ENCODE measurements around the gene ADO. TPM values are rescaled to one million over a fixed set of nuclear protein-coding genes. Genes with fewer than 3 reads are reported as not detected.

Gene ADO
- total and polyA plus RNA-seq, 8 donors, result 1.8 to 25.4 (median 12.7) TPM

DNA sequence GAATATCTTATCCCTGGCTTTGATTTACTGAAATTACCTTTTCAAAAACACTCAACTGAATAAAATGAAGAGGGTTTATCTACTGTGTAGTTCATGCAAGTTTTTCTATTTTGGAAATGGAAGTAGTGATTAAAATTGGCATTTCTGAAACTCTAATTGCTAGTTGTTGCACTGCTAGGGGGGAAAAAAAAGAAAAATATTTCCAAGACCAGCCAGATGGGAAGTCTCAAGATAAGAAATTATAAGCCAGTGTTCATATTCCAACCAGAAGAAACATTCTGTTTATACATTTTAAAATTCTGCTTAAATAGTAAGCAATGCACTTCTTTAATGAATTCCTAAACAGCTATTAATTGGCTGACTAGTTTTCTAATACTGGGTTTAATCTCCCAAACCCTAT lies 9.4 kb upstream of the ADO start:
- Histone ChIP-seq H3K27me3 (peaks cover 0 to 17% (median 0%) of the 10 kb centered on the region in 3 donors), H3K4me3 (no peak overlapping the region), H3K36me3 (no peaks in the 10 kb centered on the region), H3K9me3 (no peaks in the 10 kb centered on the region), H3K27ac (no peak overlapping the region), H3K4me1 (no peaks in the 10 kb centered on the region)
- no peak for DNase-seq
- TF ChIP-seq POLR2AphosphoS5 (IDR thresholded peaks at IDR 0.05), result no peak
- no peak for TF ChIP-seq POLR2A (IDR thresholded peaks at IDR 0.05)
- TF ChIP-seq, protein P1, sequence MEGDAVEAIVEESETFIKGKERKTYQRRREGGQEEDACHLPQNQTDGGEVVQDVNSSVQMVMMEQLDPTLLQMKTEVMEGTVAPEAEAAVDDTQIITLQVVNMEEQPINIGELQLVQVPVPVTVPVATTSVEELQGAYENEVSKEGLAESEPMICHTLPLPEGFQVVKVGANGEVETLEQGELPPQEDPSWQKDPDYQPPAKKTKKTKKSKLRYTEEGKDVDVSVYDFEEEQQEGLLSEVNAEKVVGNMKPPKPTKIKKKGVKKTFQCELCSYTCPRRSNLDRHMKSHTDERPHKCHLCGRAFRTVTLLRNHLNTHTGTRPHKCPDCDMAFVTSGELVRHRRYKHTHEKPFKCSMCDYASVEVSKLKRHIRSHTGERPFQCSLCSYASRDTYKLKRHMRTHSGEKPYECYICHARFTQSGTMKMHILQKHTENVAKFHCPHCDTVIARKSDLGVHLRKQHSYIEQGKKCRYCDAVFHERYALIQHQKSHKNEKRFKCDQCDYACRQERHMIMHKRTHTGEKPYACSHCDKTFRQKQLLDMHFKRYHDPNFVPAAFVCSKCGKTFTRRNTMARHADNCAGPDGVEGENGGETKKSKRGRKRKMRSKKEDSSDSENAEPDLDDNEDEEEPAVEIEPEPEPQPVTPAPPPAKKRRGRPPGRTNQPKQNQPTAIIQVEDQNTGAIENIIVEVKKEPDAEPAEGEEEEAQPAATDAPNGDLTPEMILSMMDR (IDR thresholded peaks at IDR 0.05), result no peak
- no peak for TF ChIP-seq EP300 (IDR thresholded peaks at IDR 0.05)
- intact Hi-C loops (cut with DNase I; ENCODE audit: low total_unique reads), result no loop called here

DNA sequence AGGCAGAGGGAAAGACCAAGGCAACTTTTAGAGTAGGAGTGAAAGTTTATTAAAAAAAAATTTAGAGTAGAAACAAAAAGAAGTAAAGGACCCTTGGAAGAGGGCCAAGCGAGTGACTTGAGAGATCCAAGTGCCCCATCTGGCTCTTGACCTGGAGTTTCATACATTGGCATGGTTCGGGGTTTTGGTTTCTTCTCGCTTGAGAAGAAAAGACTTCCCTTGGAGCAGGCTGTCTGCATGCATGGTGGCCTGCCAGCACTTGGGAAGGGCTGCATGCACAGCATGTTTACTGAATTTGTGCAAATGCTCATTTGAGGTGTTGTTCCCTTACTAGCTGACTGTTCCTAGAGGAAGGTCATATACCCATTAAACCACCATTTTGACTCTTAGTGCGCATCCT lies 8.8 kb upstream of the ADO start:
- Histone ChIP-seq H3K27ac (no peak overlapping the region), H3K4me1 (no peaks in the 10 kb centered on the region), H3K27me3 (peaks cover 0 to 21% (median 0%) of the 10 kb centered on the region in 3 donors), H3K36me3 (no peaks in the 10 kb centered on the region), H3K4me3 (no peak overlapping the region), H3K9me3 (no peaks in the 10 kb centered on the region)
- WGBS, 5 donors, result 83 to 90% (median 86%) methylated on average over 4 of the region's 4 CpGs
- TF ChIP-seq POLR2A (IDR thresholded peaks at IDR 0.05), result no peak
- no peak for TF ChIP-seq EP300 (IDR thresholded peaks at IDR 0.05)
- no peak for TF ChIP-seq POLR2AphosphoS5 (IDR thresholded peaks at IDR 0.05)
- TF ChIP-seq, protein P1 (IDR thresholded peaks at IDR 0.05), result no peak
- no peak for DNase-seq
- intact Hi-C loops (cut with DNase I; ENCODE audit: low total_unique reads), result no loop called here

DNA sequence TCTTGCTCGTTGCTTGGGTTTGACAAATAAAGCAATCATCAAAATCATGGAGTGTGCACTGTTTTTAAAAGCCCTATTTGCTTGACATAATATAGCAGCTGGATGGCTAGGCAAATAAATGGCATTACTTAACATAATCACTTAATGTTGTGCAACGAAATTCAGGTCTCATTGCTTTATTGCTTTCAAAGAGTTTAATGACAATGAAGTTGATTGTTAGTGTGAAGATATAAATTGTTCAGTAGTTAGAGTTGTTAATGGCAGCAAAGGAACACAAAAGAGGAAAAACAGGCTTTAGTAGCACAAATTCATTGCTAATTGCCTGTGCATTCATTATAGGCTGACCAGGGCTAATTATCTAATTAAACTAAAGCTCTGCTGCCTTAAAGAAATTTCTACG lies 7.6 kb upstream of the ADO start:
- no peak overlapping the region for H3K4me3 ChIP-seq
- 59 to 70% (median 65%) methylated on average over 3 of the region's 3 CpGs for WGBS, 5 donors
- H3K27ac ChIP-seq, result no peak overlapping the region
- intact Hi-C loops (cut with DNase I; ENCODE audit: low total_unique reads), result no loop called here
- DNase-seq, result no peak
- H3K4me1 ChIP-seq, result no peaks in the 10 kb centered on the region
- H3K27me3 ChIP-seq, result peaks cover 0 to 21% (median 0%) of the 10 kb centered on the region in 3 donors
- no peaks in the 10 kb centered on the region for H3K36me3 ChIP-seq
- H3K9me3 ChIP-seq, result no peaks in the 10 kb centered on the region
- no peak for TF ChIP-seq EP300 (IDR thresholded peaks at IDR 0.05)
- TF ChIP-seq, protein P1 (IDR thresholded peaks at IDR 0.05), result no peak
- no peak for TF ChIP-seq POLR2AphosphoS5 (IDR thresholded peaks at IDR 0.05)
- no peak for TF ChIP-seq POLR2A (IDR thresholded peaks at IDR 0.05)

DNA sequence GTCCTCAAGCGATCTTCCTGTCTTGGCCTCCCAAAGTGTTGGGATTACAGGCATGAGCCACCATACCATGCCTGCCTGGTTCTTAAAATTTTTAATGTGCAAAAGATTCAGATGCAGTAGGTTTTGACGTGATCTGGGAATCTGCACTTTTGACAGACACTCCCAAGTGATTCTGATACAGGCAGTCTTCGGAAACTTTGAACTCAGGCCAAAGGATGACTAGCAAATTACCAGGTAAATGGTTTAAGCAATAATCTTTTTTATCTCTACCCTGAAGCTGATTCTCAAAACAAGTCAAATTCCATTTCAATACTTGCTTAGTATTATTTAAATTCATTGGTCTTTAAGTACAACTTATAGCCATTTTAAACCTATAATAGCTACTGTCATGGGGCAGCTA lies 2.6 kb upstream of the ADO start:
- intact Hi-C loops (cut with DNase I; ENCODE audit: low total_unique reads), result no loop called here
- 90 to 95% (median 92%) methylated on average over 3 of the region's 3 CpGs for WGBS, 5 donors
- H3K4me3 ChIP-seq, result no peak overlapping the region
- H3K9me3 ChIP-seq, result no peaks in the 10 kb centered on the region
- H3K4me1 ChIP-seq, result peaks cover 17 to 23% (median 20%) of the 10 kb centered on the region in 4 donors
- no peak overlapping the region for H3K27ac ChIP-seq
- H3K27me3 ChIP-seq, result peaks cover 0 to 21% (median 0%) of the 10 kb centered on the region in 3 donors
- DNase-seq, result no peak
- TF ChIP-seq POLR2A (IDR thresholded peaks at IDR 0.05), result no peak
- TF ChIP-seq EP300 (IDR thresholded peaks at IDR 0.05), result no peak
- TF ChIP-seq, protein P1 (IDR thresholded peaks at IDR 0.05), result no peak
- TF ChIP-seq POLR2AphosphoS5 (IDR thresholded peaks at IDR 0.05), result no peak
- H3K36me3 ChIP-seq, result no peaks in the 10 kb centered on the region

Measured in stomach (tissue), 9 donors.